Tibial nerve (tissue), 4 donors: ENCODE results near the gene AGO4.

Experiments
- EP300 ChIP-seq, 2 donors: sonication (generic); formaldehyde crosslinking; IDR thresholded peaks; one replicate each; pipeline ENCODE4 v1.6.1; 2017; ENCODE audit warnings: antibody characterized with exemption in 2 of 2, mild to moderate bottlenecking in 1 of 2
- POLR2A ChIP-seq, 2 donors: fragments of 450-650 bp; IDR thresholded peaks; one replicate each; pipeline ENCODE4 v1.6.1; 2017; ENCODE audit warnings: antibody characterized with exemption in 2 of 2, mild to moderate bottlenecking in 2 of 2, moderate library complexity in 2 of 2
- TF ChIP-seq, protein P1 (sequence below), 5 experiments: fragments of 200-600 bp in 3 of 5; fragments of 450-650 bp in 2 of 5; sonication (generic) in 3 of 5; IDR thresholded peaks; one replicate each; pipeline ENCODE4 v1.5.1; 2016 to 2019; ENCODE audit warnings: antibody characterized with exemption in 5 of 5, mild to moderate bottlenecking in 3 of 5, moderate library complexity in 2 of 5

DNA sequence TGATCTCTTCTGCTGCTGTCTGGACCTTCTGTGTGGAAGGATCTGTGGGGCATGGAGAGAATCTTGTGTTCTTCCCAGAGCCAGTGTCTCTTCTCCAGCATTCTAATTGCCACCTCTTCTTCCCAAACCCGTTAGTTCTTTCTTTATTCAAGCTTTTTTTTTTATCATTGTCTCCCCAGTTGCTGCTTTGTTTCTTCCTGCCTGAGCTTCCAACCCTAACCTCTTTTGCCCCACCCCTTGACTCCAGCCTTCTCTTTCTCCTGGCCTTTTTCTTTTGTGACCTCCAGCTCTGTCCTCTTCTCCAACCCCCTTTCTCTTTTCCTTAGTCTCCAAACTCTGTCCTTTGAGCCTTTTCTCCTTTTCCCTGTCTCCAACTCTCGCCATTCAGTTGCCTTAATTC is 79.7 kb downstream of the AGO4 start:
- TF ChIP-seq, protein P1, sequence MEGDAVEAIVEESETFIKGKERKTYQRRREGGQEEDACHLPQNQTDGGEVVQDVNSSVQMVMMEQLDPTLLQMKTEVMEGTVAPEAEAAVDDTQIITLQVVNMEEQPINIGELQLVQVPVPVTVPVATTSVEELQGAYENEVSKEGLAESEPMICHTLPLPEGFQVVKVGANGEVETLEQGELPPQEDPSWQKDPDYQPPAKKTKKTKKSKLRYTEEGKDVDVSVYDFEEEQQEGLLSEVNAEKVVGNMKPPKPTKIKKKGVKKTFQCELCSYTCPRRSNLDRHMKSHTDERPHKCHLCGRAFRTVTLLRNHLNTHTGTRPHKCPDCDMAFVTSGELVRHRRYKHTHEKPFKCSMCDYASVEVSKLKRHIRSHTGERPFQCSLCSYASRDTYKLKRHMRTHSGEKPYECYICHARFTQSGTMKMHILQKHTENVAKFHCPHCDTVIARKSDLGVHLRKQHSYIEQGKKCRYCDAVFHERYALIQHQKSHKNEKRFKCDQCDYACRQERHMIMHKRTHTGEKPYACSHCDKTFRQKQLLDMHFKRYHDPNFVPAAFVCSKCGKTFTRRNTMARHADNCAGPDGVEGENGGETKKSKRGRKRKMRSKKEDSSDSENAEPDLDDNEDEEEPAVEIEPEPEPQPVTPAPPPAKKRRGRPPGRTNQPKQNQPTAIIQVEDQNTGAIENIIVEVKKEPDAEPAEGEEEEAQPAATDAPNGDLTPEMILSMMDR (IDR thresholded peaks at IDR 0.05), result no peak
- TF ChIP-seq POLR2A (IDR thresholded peaks at IDR 0.05) (no peak), EP300 (IDR thresholded peaks at IDR 0.05) (no peak)
